IMR-90 (cell line): ENCODE results near the gene C9orf78. TPM values are rescaled to one million over a fixed set of nuclear protein-coding genes. Genes with fewer than 3 reads are reported as not detected.

Experiments used
- ATAC-seq: fragments of 200-7000 bp; cut with Tn5 transposase; 2 replicates; pipeline ENCODE4 v1.9.1; 2020; ENCODE audit warnings: low read depth, mild to moderate bottlenecking, moderate library complexity
- BruUV-seq: library from RNA; stranded (reverse); fragments of 400-500 nt; replicated peaks from 2 replicates; lab custom pipeline; 2021; lab: Mats Ljungman, UMichigan
- CTCF ChIA-PET: fragments of 300-600 bp; formaldehyde crosslinking; extraction: SDS; loops from one replicate; lab custom pipeline; 2021; ENCODE audit warnings: antibody characterized with exemption; lab: Yijun Ruan, JAX
- POLR2A ChIA-PET: fragments of 300-600 bp; sonication (Branson Sonifier 250); formaldehyde crosslinking; loops from one replicate; lab custom pipeline; 2022; ENCODE audit warnings: antibody characterized with exemption; ENCODE audit not compliant: unreplicated experiment; lab: Charles Lee
- DNase-seq: peaks from one replicate; pipeline ENCODE4 v3.0.0; 2013
- H2AFZ ChIP-seq: replicated peaks from 2 replicates; pipeline ENCODE3; 2013; ENCODE audit warnings: low read length, mild to moderate bottlenecking; ENCODE audit not compliant: poor library complexity
- H2AK5ac ChIP-seq: 2 replicates; pipeline ENCODE4 v1.6.1; 2013; ENCODE audit warnings: low read depth, low read length, inconsistent platforms
- H2AK9ac ChIP-seq: replicated peaks from 2 replicates; pipeline ENCODE3; 2013; ENCODE audit warnings: mild to moderate bottlenecking, low read depth, low read length, moderate library complexity; ENCODE audit not compliant: poor library complexity
- H2BK120ac ChIP-seq: 2 replicates; pipeline ENCODE4 v1.6.1; 2013; ENCODE audit warnings: low read depth, low read length, inconsistent platforms
- H2BK15ac ChIP-seq: 3 replicates; pipeline ENCODE4 v1.6.1; 2013; ENCODE audit warnings: low read depth, low read length, inconsistent platforms
- H2BK20ac ChIP-seq: 2 replicates; pipeline ENCODE4 v1.6.1; 2013; ENCODE audit warnings: low read depth, mild to moderate bottlenecking, inconsistent platforms, low read length, moderate library complexity
- H2BK5ac ChIP-seq: 2 replicates; pipeline ENCODE4 v1.6.1; 2013; ENCODE audit warnings: mild to moderate bottlenecking, low read depth, low read length, inconsistent platforms; ENCODE audit not compliant: poor library complexity, severe bottlenecking
- H3K14ac ChIP-seq: replicated peaks from 2 replicates; pipeline ENCODE4 v1.6.1; 2013; ENCODE audit warnings: low read depth, low read length, inconsistent platforms
- H3K18ac ChIP-seq: 2 replicates; pipeline ENCODE4 v1.6.1; 2013; ENCODE audit warnings: low read depth, low read length, control low read depth
- H3K23ac ChIP-seq: 2 replicates; pipeline ENCODE4 v1.6.1; 2013; ENCODE audit warnings: low read depth, low read length, inconsistent platforms
- H3K27ac ChIP-seq: 2 replicates; pipeline ENCODE4 v1.5.1; 2013; ENCODE audit warnings: mild to moderate bottlenecking, control low read depth, low read length; ENCODE audit not compliant: insufficient read depth
- H3K27me3 ChIP-seq: 2 replicates; pipeline ENCODE4 v1.6.1; 2013; ENCODE audit warnings: low read length; ENCODE audit not compliant: control insufficient read depth, insufficient read depth
- H3K36me3 ChIP-seq: 2 replicates; pipeline ENCODE4 v1.6.1; 2013; ENCODE audit warnings: low read length, mixed read lengths; ENCODE audit not compliant: control insufficient read depth, insufficient read depth
- H3K4ac ChIP-seq: 2 replicates; pipeline ENCODE4 v1.6.1; 2013; ENCODE audit warnings: low read depth, low read length, inconsistent platforms
- H3K4me1 ChIP-seq: 2 replicates; pipeline ENCODE4 v1.6.1; 2013; ENCODE audit warnings: low read length, mixed read lengths; ENCODE audit not compliant: control insufficient read depth, insufficient read depth
- H3K4me2 ChIP-seq: 2 replicates; pipeline ENCODE4 v1.6.1; 2013; ENCODE audit warnings: low read depth, mild to moderate bottlenecking, control low read depth, low read length, moderate library complexity
- H3K4me3 ChIP-seq: 2 replicates; pipeline ENCODE4 v1.5.1; 2013; ENCODE audit warnings: low read depth, mild to moderate bottlenecking, control low read depth, low read length, moderate library complexity; ENCODE audit not compliant: insufficient read depth
- H3K56ac ChIP-seq: 2 replicates; pipeline ENCODE4 v1.6.1; 2013; ENCODE audit warnings: low read length, inconsistent platforms; ENCODE audit not compliant: insufficient read depth; ENCODE audit errors: extremely low read depth
- H3K79me1 ChIP-seq, 2 experiments: 2 replicates each; pipeline ENCODE4 v1.6.1; 2013; ENCODE audit warnings: low read length in 2 of 2, inconsistent platforms in 1 of 2, low read depth in 1 of 2
- H3K9ac ChIP-seq: 2 replicates; pipeline ENCODE4 v1.6.1; 2013; ENCODE audit warnings: low read depth, low read length, control low read depth
- H3K9me1 ChIP-seq: 2 replicates; pipeline ENCODE4 v1.6.1; 2013; ENCODE audit warnings: low read length, inconsistent platforms; ENCODE audit not compliant: insufficient read depth
- H3K9me3 ChIP-seq: 2 replicates; pipeline ENCODE4 v1.6.1; 2013; ENCODE audit warnings: low read length; ENCODE audit not compliant: control insufficient read depth, insufficient read depth
- H4K20me1 ChIP-seq: 2 replicates; pipeline ENCODE4 v1.6.1; 2013; ENCODE audit warnings: low read length, inconsistent platforms; ENCODE audit not compliant: insufficient read depth
- H4K5ac ChIP-seq: 2 replicates; pipeline ENCODE4 v1.6.1; 2013; ENCODE audit warnings: mild to moderate bottlenecking, low read depth, low read length, control low read depth
- H4K8ac ChIP-seq, 2 experiments: 2 replicates each; pipeline ENCODE4 v1.6.1; 2013; ENCODE audit warnings: low read depth in 2 of 2, low read length in 2 of 2, control low read depth in 1 of 2, inconsistent platforms in 1 of 2
- H4K91ac ChIP-seq: 2 replicates; pipeline ENCODE4 v1.6.1; 2013; ENCODE audit warnings: low read depth, low read length, inconsistent platforms; ENCODE audit not compliant: insufficient read depth
- CHD1 ChIP-seq: IDR thresholded peaks from 2 replicates; pipeline ENCODE4 v1.6.1; 2012; ENCODE audit warnings: low read depth, low read length, improper control_type of control experiment
- MAFK ChIP-seq: IDR thresholded peaks from 2 replicates; pipeline ENCODE4 v1.6.1; 2012; ENCODE audit warnings: low read depth, low read length, improper control_type of control experiment
- MXI1 ChIP-seq: IDR thresholded peaks from 2 replicates; pipeline ENCODE4 v1.6.1; 2012; ENCODE audit warnings: low read depth, mild to moderate bottlenecking, low read length, moderate library complexity, borderline replicate concordance
- WGBS, 2 experiments: methylation state at CpG; one replicate each; pipeline versions ENCODE4 v1.1.5 to v1.1.7; 2013; ENCODE audit warnings: missing lambda C conversion rate in 2 of 2; ENCODE audit not compliant: insufficient read length in 1 of 2; ENCODE audit errors: extremely low coverage in 2 of 2; 5-methylcytosine and 5-hydroxymethylcytosine counted together
- dilution Hi-C: fragments of 300-500 bp; cut with HindIII; formaldehyde crosslinking; loops from one replicate; pipeline ENCODE4 v1.14.3; 2018; ENCODE audit warnings: low sequenced_read_pairs; ENCODE audit not compliant: unreplicated experiment
- in situ Hi-C: fragments of 300-500 bp; cut with MboI; formaldehyde crosslinking; loops from 3 replicates; pipeline ENCODE4 v1.14.3; 2019; ENCODE audit warnings: low sequenced_read_pairs, inconsistent platforms, mixed read lengths
- intact Hi-C: fragments of 100-400 bp; cut with micrococcal nuclease; formaldehyde crosslinking; loops from 2 replicates; pipeline ENCODE4 v1.10.0; 2022
- polyA plus RNA-seq, 3 experiments: library from polyadenylated mRNA; depleted of rRNA; stranded (reverse); fragments of >200 nt; gene quantifications; 2 replicates each; pipeline ENCODE4 v1.2.3, GENCODE V29; 2012; ENCODE audit warnings: low replicate concordance in 1 of 3
- total RNA-seq: library from RNA; depleted of rRNA; stranded (reverse); fragments of >200 nt; gene quantifications from 2 replicates; pipeline ENCODE4 v1.2.3, GENCODE V29; 2012
- TF ChIP-seq, protein P1 (sequence below): fragments of 150-350 bp; IDR thresholded peaks from 2 replicates; pipeline ENCODE4 v1.6.1; 2017; ENCODE audit warnings: mild to moderate bottlenecking, antibody characterized with exemption, low read length, low read depth

The C9orf78 gene
- total and polyA plus RNA-seq, 2 of the 4 experiments (the other 2 are of a cell fraction): 29.8 to 46.0 TPM

GRCh38 chr9:129868023-129868871 is 33.2 kb upstream of the C9orf78 start:
- H3K4me2 ChIP-seq: no peak overlapping the region
- no peaks in the 10 kb centered on the region for H3K27me3 ChIP-seq
- peaks cover 26% of the 10 kb centered on the region for H3K36me3 ChIP-seq
- ATAC-seq (no peak), DNase-seq (no peak)
- no peak overlapping the region for H2BK120ac ChIP-seq
- H3K9me3 ChIP-seq: no peaks in the 10 kb centered on the region
- no peaks in the 10 kb centered on the region for H4K20me1 ChIP-seq
- no peak overlapping the region for H3K27ac ChIP-seq
- no peaks in the 10 kb centered on the region for H3K4me1 ChIP-seq
- H3K9ac ChIP-seq: no peak overlapping the region
- dilution Hi-C loops: no loop called here
- no peaks in the 10 kb centered on the region for H3K79me1 ChIP-seq
- TF ChIP-seq CHD1 (no peak), MXI1 (no peak), MAFK (no peak)
- TF ChIP-seq, protein P1, sequence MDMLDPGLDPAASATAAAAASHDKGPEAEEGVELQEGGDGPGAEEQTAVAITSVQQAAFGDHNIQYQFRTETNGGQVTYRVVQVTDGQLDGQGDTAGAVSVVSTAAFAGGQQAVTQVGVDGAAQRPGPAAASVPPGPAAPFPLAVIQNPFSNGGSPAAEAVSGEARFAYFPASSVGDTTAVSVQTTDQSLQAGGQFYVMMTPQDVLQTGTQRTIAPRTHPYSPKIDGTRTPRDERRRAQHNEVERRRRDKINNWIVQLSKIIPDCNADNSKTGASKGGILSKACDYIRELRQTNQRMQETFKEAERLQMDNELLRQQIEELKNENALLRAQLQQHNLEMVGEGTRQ: no peak
- no peak overlapping the region for H3K23ac ChIP-seq
- H3K14ac ChIP-seq: no peak overlapping the region
- ChIA-PET POLR2A (no interaction called here), CTCF (no interaction called here)
- H2BK20ac ChIP-seq: no peak overlapping the region
- H3K18ac ChIP-seq: no peak overlapping the region
- WGBS, 2 experiments: 91% methylated on average over 41 of the region's 48 CpGs; no CpG with 5 or more reads in 1 of the 2 experiments
- no peak overlapping the region for H3K56ac ChIP-seq
- in situ Hi-C loops: no loop called here
- H2AK9ac ChIP-seq: no peak overlapping the region
- H4K5ac ChIP-seq: no peak overlapping the region
- intact Hi-C loops: no loop called here
- H2AFZ ChIP-seq: no peak overlapping the region
- H3K4ac ChIP-seq: no peak overlapping the region
- H2BK5ac ChIP-seq: no peak overlapping the region
- no TSS peak for BruUV-seq
- H4K91ac ChIP-seq: no peak overlapping the region
- no peak overlapping the region for H2AK5ac ChIP-seq
- no peak overlapping the region for H3K4me3 ChIP-seq
- H2BK15ac ChIP-seq: no peak overlapping the region
- 0 out of 2 replicates have a peak, but pooled peaks cover 3% of the 10 kb centered on the region for H3K9me1 ChIP-seq
- no peak overlapping the region for H4K8ac ChIP-seq
